ENCODE results near the gene JMJD7.

DNA sequence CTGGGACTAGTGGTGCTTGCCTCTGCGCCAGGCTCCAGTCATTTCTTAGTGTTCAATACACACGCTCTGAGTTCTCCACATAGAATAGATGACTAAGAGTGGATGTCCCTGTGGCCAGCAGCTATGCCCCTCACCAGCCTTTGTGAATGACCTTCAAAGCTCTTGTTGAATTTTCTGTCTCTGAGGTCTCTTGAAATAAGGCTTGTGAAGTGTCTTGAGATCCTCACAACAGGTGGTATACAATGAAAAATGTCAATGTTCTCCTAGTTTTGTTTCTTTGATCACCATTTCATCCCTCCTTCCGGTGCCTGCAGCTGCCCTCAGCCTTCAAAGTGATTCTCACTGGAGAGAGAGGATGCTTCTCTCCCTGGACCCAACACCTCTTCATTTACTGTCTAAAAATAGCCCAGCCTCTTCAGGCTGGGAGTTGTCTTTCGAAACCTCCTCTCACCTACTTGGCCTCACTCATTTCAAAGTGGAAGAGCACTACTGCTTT is 48.2 kb upstream of the JMJD7 start:
- TF ChIP-seq, protein P1, sequence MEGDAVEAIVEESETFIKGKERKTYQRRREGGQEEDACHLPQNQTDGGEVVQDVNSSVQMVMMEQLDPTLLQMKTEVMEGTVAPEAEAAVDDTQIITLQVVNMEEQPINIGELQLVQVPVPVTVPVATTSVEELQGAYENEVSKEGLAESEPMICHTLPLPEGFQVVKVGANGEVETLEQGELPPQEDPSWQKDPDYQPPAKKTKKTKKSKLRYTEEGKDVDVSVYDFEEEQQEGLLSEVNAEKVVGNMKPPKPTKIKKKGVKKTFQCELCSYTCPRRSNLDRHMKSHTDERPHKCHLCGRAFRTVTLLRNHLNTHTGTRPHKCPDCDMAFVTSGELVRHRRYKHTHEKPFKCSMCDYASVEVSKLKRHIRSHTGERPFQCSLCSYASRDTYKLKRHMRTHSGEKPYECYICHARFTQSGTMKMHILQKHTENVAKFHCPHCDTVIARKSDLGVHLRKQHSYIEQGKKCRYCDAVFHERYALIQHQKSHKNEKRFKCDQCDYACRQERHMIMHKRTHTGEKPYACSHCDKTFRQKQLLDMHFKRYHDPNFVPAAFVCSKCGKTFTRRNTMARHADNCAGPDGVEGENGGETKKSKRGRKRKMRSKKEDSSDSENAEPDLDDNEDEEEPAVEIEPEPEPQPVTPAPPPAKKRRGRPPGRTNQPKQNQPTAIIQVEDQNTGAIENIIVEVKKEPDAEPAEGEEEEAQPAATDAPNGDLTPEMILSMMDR (IDR thresholded peaks at IDR 0.05): no peak
- no peak for TF ChIP-seq POLR2A (IDR thresholded peaks at IDR 0.05)

All from Peyer's patch (tissue), 4 donors.